ENCODE measurements around the gene PLA2G2D.

GRCh38 chr1:20105856-20106255 is 13.5 kb downstream of the PLA2G2D start:
- TF ChIP-seq CTCF (IDR thresholded peaks at IDR 0.05; ENCODE audit: low read depth, low read length, missing input control) (no peak), YY1 (IDR thresholded peaks at IDR 0.05) (no peak), SP1 (IDR thresholded peaks at IDR 0.05) (no peak)
- TF ChIP-seq, protein P1, sequence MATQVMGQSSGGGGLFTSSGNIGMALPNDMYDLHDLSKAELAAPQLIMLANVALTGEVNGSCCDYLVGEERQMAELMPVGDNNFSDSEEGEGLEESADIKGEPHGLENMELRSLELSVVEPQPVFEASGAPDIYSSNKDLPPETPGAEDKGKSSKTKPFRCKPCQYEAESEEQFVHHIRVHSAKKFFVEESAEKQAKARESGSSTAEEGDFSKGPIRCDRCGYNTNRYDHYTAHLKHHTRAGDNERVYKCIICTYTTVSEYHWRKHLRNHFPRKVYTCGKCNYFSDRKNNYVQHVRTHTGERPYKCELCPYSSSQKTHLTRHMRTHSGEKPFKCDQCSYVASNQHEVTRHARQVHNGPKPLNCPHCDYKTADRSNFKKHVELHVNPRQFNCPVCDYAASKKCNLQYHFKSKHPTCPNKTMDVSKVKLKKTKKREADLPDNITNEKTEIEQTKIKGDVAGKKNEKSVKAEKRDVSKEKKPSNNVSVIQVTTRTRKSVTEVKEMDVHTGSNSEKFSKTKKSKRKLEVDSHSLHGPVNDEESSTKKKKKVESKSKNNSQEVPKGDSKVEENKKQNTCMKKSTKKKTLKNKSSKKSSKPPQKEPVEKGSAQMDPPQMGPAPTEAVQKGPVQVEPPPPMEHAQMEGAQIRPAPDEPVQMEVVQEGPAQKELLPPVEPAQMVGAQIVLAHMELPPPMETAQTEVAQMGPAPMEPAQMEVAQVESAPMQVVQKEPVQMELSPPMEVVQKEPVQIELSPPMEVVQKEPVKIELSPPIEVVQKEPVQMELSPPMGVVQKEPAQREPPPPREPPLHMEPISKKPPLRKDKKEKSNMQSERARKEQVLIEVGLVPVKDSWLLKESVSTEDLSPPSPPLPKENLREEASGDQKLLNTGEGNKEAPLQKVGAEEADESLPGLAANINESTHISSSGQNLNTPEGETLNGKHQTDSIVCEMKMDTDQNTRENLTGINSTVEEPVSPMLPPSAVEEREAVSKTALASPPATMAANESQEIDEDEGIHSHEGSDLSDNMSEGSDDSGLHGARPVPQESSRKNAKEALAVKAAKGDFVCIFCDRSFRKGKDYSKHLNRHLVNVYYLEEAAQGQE (IDR thresholded peaks at IDR 0.05) = no peak
- TF ChIP-seq, protein P2, sequence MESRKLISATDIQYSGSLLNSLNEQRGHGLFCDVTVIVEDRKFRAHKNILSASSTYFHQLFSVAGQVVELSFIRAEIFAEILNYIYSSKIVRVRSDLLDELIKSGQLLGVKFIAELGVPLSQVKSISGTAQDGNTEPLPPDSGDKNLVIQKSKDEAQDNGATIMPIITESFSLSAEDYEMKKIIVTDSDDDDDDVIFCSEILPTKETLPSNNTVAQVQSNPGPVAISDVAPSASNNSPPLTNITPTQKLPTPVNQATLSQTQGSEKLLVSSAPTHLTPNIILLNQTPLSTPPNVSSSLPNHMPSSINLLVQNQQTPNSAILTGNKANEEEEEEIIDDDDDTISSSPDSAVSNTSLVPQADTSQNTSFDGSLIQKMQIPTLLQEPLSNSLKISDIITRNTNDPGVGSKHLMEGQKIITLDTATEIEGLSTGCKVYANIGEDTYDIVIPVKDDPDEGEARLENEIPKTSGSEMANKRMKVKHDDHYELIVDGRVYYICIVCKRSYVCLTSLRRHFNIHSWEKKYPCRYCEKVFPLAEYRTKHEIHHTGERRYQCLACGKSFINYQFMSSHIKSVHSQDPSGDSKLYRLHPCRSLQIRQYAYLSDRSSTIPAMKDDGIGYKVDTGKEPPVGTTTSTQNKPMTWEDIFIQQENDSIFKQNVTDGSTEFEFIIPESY (IDR thresholded peaks at IDR 0.05) = no peak

All from liver (tissue), 3 donors.